ENCODE results near the gene HBS1L. TPM values are rescaled to one million over a fixed set of nuclear protein-coding genes. Genes with fewer than 3 reads are reported as not detected.

HBS1L gene
- total and polyA plus RNA-seq, 10 of the 15 experiments (the other 5 are each of a cell fraction or from before 2014, with no cell fraction given) = 58.7 to 142 (median 78.8) TPM

DNA sequence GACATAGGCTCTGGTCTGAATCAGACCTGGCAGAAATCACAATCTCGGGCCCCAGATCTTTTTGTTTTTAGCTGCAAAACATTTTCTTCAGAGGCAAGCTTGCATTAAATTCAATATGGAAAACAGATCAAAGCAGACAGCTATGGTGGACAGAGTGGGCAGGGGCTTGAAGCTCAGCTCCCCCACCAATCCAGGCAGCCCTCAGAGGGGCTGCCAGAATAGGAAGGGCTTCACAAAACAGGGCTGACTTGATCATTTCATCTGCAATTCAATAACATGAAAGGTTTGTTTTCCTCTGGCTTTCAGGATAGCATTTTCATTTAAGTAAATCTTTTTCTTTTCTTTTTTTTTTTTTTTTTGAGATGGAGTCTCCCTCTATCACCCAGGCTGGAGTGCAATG, 55.5 kb downstream of the HBS1L start:
- Histone ChIP-seq H3K9me3 (replicated peaks; ENCODE audit: control insufficient read depth, insufficient read depth, low read length) (no peaks in the 10 kb centered on the region), H3K27ac (ENCODE audit: control insufficient read depth, insufficient read depth) (no peak overlapping the region), H4K20me1 (ENCODE audit: control insufficient read depth, insufficient read depth) (no peaks in the 10 kb centered on the region), H3K79me2 (ENCODE audit: control insufficient read depth, insufficient read depth, low read length) (peaks cover 2% of the 10 kb centered on the region), H3K9ac (ENCODE audit: control insufficient read depth, insufficient read depth, low read length) (no peak overlapping the region), H3K27me3 (replicated peaks in 1 of 2; ENCODE audit: control insufficient read depth in 2 of 2, insufficient read depth in 2 of 2, low read length in 1 of 2) (no peaks in the 10 kb centered on the region), H2AFZ (ENCODE audit: control insufficient read depth, low read depth, low read length) (no peak overlapping the region), H3K4me3 (no peak overlapping the region), H3K4me2 (ENCODE audit: control insufficient read depth, insufficient read depth) (no peak overlapping the region), H3K4me1 (ENCODE audit: control insufficient read depth, insufficient read depth, low read length) (peaks cover 8% of the 10 kb centered on the region), H3K36me3 (ENCODE audit: control insufficient read depth in 2 of 2, insufficient read depth in 2 of 2, low read length in 1 of 2) (peaks cover 0 to 9% of the 10 kb centered on the region in 2 experiments; a peak in 1 of 4 replicates)
- no TSS peak for BruUV-seq (replicated peaks)
- FAIRE-seq (no peak), ATAC-seq (no peak), DNase-seq (ENCODE audit: low read depth, low spot score) (no peak)
- POLR2A ChIA-PET = interaction anchor here (0.6 to 0.7 kb wide), 2 partner anchors 33 to 144 kb away, joined by 3 read pairs; no protein-coding TSS in a partner anchor
- intact Hi-C loops (cut with micrococcal nuclease; ENCODE audit: unreplicated experiment) (no loop called here), in situ Hi-C loops (cut with MboI) (loop anchor here (25.0 kb wide), 1 partner anchor 438 kb away; no protein-coding TSS in a partner anchor)
- RAD21 ChIA-PET (ENCODE audit: unreplicated experiment) = interaction anchor here (0.7 to 2.0 kb wide), 4 partner anchors 23 to 1645 kb away, joined by 3 to 5 read pairs (median 3); no protein-coding TSS in a partner anchor
- CTCF ChIA-PET = interaction anchor here (1.0 to 3.7 kb wide), 3 partner anchors 47 to 145 kb away, joined by 3 to 26 read pairs (median 4); no protein-coding TSS in a partner anchor
- TF ChIP-seq SPI1 (IDR thresholded peaks at IDR 0.05; ENCODE audit: borderline replicate concordance, insufficient read depth, low read depth, low read length) (no peak), NR2F1 (conservative IDR thresholded peaks at IDR 0.05) (no peak), PML (IDR thresholded peaks at IDR 0.05; ENCODE audit: low read length) (no peak), CREB1 (IDR thresholded peaks at IDR 0.05; ENCODE audit: low read depth) (no peak), KDM1A (IDR thresholded peaks at IDR 0.05; ENCODE audit: borderline replicate concordance) (no peak), RAD21 (IDR thresholded peaks at IDR 0.05; ENCODE audit: insufficient read depth, low read depth, low read length) (no peak), PAX8 (IDR thresholded peaks at IDR 0.05) (no peak), NFXL1 (IDR thresholded peaks at IDR 0.05; ENCODE audit: borderline replicate concordance) (no peak), ZZZ3 (IDR thresholded peaks at IDR 0.05; ENCODE audit: control insufficient read depth, insufficient read length, low read depth) (no peak), RUNX3 (IDR thresholded peaks at IDR 0.05; ENCODE audit: low read length) (no peak), ZSCAN29 (IDR thresholded peaks at IDR 0.05) (no peak), ZNF622 (IDR thresholded peaks at IDR 0.05) (no peak), RB1 (IDR thresholded peaks at IDR 0.05; ENCODE audit: borderline replicate concordance) (no peak), MXI1 (IDR thresholded peaks at IDR 0.05; ENCODE audit: low read depth, low read length) (no peak), NFYB (IDR thresholded peaks at IDR 0.05; ENCODE audit: insufficient read depth, low read depth, low read length) (no peak)
- TF ChIP-seq, protein P1, sequence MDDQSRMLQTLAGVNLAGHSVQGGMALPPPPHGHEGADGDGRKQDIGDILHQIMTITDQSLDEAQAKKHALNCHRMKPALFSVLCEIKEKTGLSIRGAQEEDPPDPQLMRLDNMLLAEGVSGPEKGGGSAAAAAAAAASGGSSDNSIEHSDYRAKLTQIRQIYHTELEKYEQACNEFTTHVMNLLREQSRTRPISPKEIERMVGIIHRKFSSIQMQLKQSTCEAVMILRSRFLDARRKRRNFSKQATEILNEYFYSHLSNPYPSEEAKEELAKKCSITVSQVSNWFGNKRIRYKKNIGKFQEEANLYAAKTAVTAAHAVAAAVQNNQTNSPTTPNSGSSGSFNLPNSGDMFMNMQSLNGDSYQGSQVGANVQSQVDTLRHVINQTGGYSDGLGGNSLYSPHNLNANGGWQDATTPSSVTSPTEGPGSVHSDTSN (IDR thresholded peaks at IDR 0.05; ENCODE audit: insufficient replicate concordance, low read depth, low read length) = no peak
- TF ChIP-seq, protein P2, sequence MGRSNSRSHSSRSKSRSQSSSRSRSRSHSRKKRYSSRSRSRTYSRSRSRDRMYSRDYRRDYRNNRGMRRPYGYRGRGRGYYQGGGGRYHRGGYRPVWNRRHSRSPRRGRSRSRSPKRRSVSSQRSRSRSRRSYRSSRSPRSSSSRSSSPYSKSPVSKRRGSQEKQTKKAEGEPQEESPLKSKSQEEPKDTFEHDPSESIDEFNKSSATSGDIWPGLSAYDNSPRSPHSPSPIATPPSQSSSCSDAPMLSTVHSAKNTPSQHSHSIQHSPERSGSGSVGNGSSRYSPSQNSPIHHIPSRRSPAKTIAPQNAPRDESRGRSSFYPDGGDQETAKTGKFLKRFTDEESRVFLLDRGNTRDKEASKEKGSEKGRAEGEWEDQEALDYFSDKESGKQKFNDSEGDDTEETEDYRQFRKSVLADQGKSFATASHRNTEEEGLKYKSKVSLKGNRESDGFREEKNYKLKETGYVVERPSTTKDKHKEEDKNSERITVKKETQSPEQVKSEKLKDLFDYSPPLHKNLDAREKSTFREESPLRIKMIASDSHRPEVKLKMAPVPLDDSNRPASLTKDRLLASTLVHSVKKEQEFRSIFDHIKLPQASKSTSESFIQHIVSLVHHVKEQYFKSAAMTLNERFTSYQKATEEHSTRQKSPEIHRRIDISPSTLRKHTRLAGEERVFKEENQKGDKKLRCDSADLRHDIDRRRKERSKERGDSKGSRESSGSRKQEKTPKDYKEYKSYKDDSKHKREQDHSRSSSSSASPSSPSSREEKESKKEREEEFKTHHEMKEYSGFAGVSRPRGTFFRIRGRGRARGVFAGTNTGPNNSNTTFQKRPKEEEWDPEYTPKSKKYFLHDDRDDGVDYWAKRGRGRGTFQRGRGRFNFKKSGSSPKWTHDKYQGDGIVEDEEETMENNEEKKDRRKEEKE (IDR thresholded peaks at IDR 0.05) = no peak
- 100% methylated on average over 1 of the region's 1 CpG for WGBS (ENCODE audit: insufficient coverage, insufficient replicate concordance, low lambda C conversion rate, missing lambda C conversion rate)
- SMC1A ChIA-PET (ENCODE audit: uncharacterized antibody, unreplicated experiment) = interaction anchor here (0.9 to 3.2 kb wide), 8 partner anchors 9 to 143 kb away, joined by 3 to 11 read pairs (median 5); no protein-coding TSS in a partner anchor

Data from GM12878 (cell line).